ENCODE results near the gene RGS7.
A peak's percentile ranks its signal among the peaks of the same experiment; 100 is the strongest.
"Not testable (repeated sequence)": the region's sequence is repeated elsewhere in the genome, so short reads cannot be mapped to it uniquely, and the experiment has no call there.

The RGS7 gene

GRCh38 chr1:240739139-240739538 lies 617.9 kb downstream of the RGS7 start:
- Histone ChIP-seq H3K9me3 (ENCODE audit: insufficient read depth, low read length) (no peaks in the 10 kb centered on the region), H3K27me3 (ENCODE audit: low read depth, low read length) (no peaks in the 10 kb centered on the region), H4K20me1 (ENCODE audit: insufficient read depth, low read length) (no peaks in the 10 kb centered on the region), H3K4me3 (ENCODE audit: low read length) (no peak overlapping the region), H3K36me3 (replicated peaks; ENCODE audit: low read depth, low read length) (no peaks in the 10 kb centered on the region), H3K4me1 (ENCODE audit: low read length) (peaks cover 10% of the 10 kb centered on the region), H2AFZ (ENCODE audit: low read depth, low read length) (no peak overlapping the region), H3K79me2 (ENCODE audit: low read length) (no peaks in the 10 kb centered on the region), H3K27ac (ENCODE audit: low read length) (no peak overlapping the region), H3K9ac (ENCODE audit: low read length) (no peak overlapping the region), H3K4me2 (ENCODE audit: low read length) (no peak overlapping the region)
- no peak for TF ChIP-seq CTCF (IDR thresholded peaks at IDR 0.05; ENCODE audit: low read depth, low read length)
- no peak for TF ChIP-seq EZH2phosphoT487 (IDR thresholded peaks at IDR 0.05; ENCODE audit: low read depth)

- Histone ChIP-seq H3K4me1 (ENCODE audit: low read length) (peaks cover 10% of the 10 kb centered on the region), H3K27me3 (ENCODE audit: low read depth, low read length) (no peaks in the 10 kb centered on the region), H3K27ac (ENCODE audit: low read length) (no peak overlapping the region), H3K79me2 (ENCODE audit: low read length) (no peaks in the 10 kb centered on the region), H3K4me3 (ENCODE audit: low read length) (no peak overlapping the region), H2AFZ (ENCODE audit: low read depth, low read length) (no peak overlapping the region), H3K4me2 (ENCODE audit: low read length) (no peak overlapping the region), H3K36me3 (replicated peaks; ENCODE audit: low read depth, low read length) (no peaks in the 10 kb centered on the region), H3K9ac (ENCODE audit: low read length) (no peak overlapping the region), H3K9me3 (ENCODE audit: insufficient read depth, low read length) (no peaks in the 10 kb centered on the region), H4K20me1 (ENCODE audit: insufficient read depth, low read length) (no peaks in the 10 kb centered on the region)
- TF ChIP-seq CTCF (IDR thresholded peaks at IDR 0.05; ENCODE audit: low read depth, low read length) (no peak), EZH2phosphoT487 (IDR thresholded peaks at IDR 0.05; ENCODE audit: low read depth) (no peak)
Observed at GRCh38 chr1:240737766-240738265, 619.2 kb downstream of the RGS7 start.

- Histone ChIP-seq H3K4me3 (ENCODE audit: low read length) (no peak overlapping the region), H3K27ac (ENCODE audit: low read length) (no peak overlapping the region), H3K27me3 (ENCODE audit: low read depth, low read length) (no peaks in the 10 kb centered on the region), H3K4me1 (ENCODE audit: low read length) (peaks cover 10% of the 10 kb centered on the region), H2AFZ (ENCODE audit: low read depth, low read length) (no peak overlapping the region), H4K20me1 (ENCODE audit: insufficient read depth, low read length) (no peaks in the 10 kb centered on the region), H3K9ac (ENCODE audit: low read length) (no peak overlapping the region), H3K79me2 (ENCODE audit: low read length) (no peaks in the 10 kb centered on the region), H3K36me3 (replicated peaks; ENCODE audit: low read depth, low read length) (no peaks in the 10 kb centered on the region), H3K4me2 (ENCODE audit: low read length) (no peak overlapping the region), H3K9me3 (ENCODE audit: insufficient read depth, low read length) (no peaks in the 10 kb centered on the region)
- TF ChIP-seq EZH2phosphoT487 (IDR thresholded peaks at IDR 0.05; ENCODE audit: low read depth) (no peak), CTCF (IDR thresholded peaks at IDR 0.05; ENCODE audit: low read depth, low read length) (no peak)
Observed at GRCh38 chr1:240737298-240737697, 619.7 kb downstream of the RGS7 start.

- H3K9me3 ChIP-seq (ENCODE audit: insufficient read depth, low read length); H3K4me3 ChIP-seq (ENCODE audit: low read length); H3K27me3 ChIP-seq (ENCODE audit: low read depth, low read length); H4K20me1 ChIP-seq (ENCODE audit: insufficient read depth, low read length); H3K9ac ChIP-seq (ENCODE audit: low read length); H3K36me3 ChIP-seq (replicated peaks; ENCODE audit: low read depth, low read length); H3K79me2 ChIP-seq (ENCODE audit: low read length); H3K27ac ChIP-seq (ENCODE audit: low read length); H2AFZ ChIP-seq (ENCODE audit: low read depth, low read length): not testable (repeated sequence)
- Histone ChIP-seq H3K4me2 (ENCODE audit: low read length) (peak overlapping the region; percentile 23; the same call in 1 of the 2 replicates), H3K4me1 (ENCODE audit: low read length) (peaks cover 10% of the 10 kb centered on the region)
Observed at GRCh38 chr1:240734705-240735104, 622.3 kb downstream of the RGS7 start.

- Histone ChIP-seq H3K9ac (ENCODE audit: low read length) (no peak overlapping the region), H3K36me3 (replicated peaks; ENCODE audit: low read depth, low read length) (no peaks in the 10 kb centered on the region), H3K4me1 (ENCODE audit: low read length) (peaks cover 10% of the 10 kb centered on the region), H4K20me1 (ENCODE audit: insufficient read depth, low read length) (no peaks in the 10 kb centered on the region), H2AFZ (ENCODE audit: low read depth, low read length) (no peak overlapping the region), H3K27ac (ENCODE audit: low read length) (no peak overlapping the region), H3K4me2 (ENCODE audit: low read length) (no peak overlapping the region), H3K79me2 (ENCODE audit: low read length) (no peaks in the 10 kb centered on the region), H3K9me3 (ENCODE audit: insufficient read depth, low read length) (no peaks in the 10 kb centered on the region), H3K4me3 (ENCODE audit: low read length) (no peak overlapping the region), H3K27me3 (ENCODE audit: low read depth, low read length) (no peaks in the 10 kb centered on the region)
- TF ChIP-seq EZH2phosphoT487 (IDR thresholded peaks at IDR 0.05; ENCODE audit: low read depth) (no peak), CTCF (IDR thresholded peaks at IDR 0.05; ENCODE audit: low read depth, low read length) (no peak)
Observed at GRCh38 chr1:240734001-240734400, 623.0 kb downstream of the RGS7 start.

All from OCI-LY3 (cell line).